OCI-LY7 (cell line): ENCODE results near the gene TAS2R39. TPM values are rescaled to one million over a fixed set of nuclear protein-coding genes. Genes with fewer than 3 reads are reported as not detected.

Experiments used
- BruUV-seq: library from RNA; stranded (reverse); fragments of 400-500 nt; replicated peaks from 2 replicates; lab custom pipeline; 2021; lab: Mats Ljungman, UMichigan
- CTCF ChIA-PET: fragments of 300-600 bp; sonication (Branson Sonifier 250); formaldehyde crosslinking; loops from one replicate; lab custom pipeline; 2022; ENCODE audit warnings: antibody characterized with exemption; ENCODE audit not compliant: unreplicated experiment; lab: Charles Lee
- POLR2A ChIA-PET: fragments of 300-600 bp; sonication (Branson Sonifier 250); formaldehyde crosslinking; loops from one replicate; lab custom pipeline; 2022; ENCODE audit warnings: antibody characterized with exemption; lab: Charles Lee
- DNase-seq: peaks from one replicate; pipeline ENCODE4 v3.0.0-alpha.2; 2015; ENCODE audit warnings: low spot score
- H2AFZ ChIP-seq: fragments of 200-600 bp; sonication (generic), shearing (Covaris generic); 2 replicates; pipeline ENCODE4 v1.6.1; 2014; ENCODE audit warnings: mild to moderate bottlenecking, antibody characterized with exemption, low read length, moderate library complexity
- H3K27ac ChIP-seq: fragments of 200-600 bp; sonication (generic); 2 replicates; pipeline ENCODE4 v1.5.1; 2014; ENCODE audit warnings: mixed run types, low read depth, mild to moderate bottlenecking, moderate library complexity, low read length, inconsistent platforms; ENCODE audit not compliant: poor library complexity, severe bottlenecking
- H3K36me3 ChIP-seq: fragments of 200-600 bp; sonication (generic); 2 replicates; pipeline ENCODE4 v1.6.1; 2014; ENCODE audit warnings: mild to moderate bottlenecking, antibody characterized with exemption, low read length, moderate library complexity, mixed read lengths; ENCODE audit not compliant: insufficient read depth
- H3K4me1 ChIP-seq: fragments of 200-600 bp; sonication (generic); 2 replicates; pipeline ENCODE4 v1.5.1; 2014; ENCODE audit warnings: mild to moderate bottlenecking, low read length; ENCODE audit not compliant: insufficient read depth, poor library complexity, severe bottlenecking
- H3K4me2 ChIP-seq: fragments of 200-600 bp; sonication (generic); 2 replicates; pipeline ENCODE4 v1.6.1; 2014; ENCODE audit warnings: mild to moderate bottlenecking, low read length
- H3K4me3 ChIP-seq: fragments of 200-600 bp; sonication (generic); 2 replicates; pipeline ENCODE4 v1.5.1; 2014; ENCODE audit warnings: mild to moderate bottlenecking, low read depth, low read length; ENCODE audit not compliant: poor library complexity, severe bottlenecking
- H3K79me2 ChIP-seq: fragments of 200-600 bp; sonication (generic); 2 replicates; pipeline ENCODE4 v1.6.1; 2016; ENCODE audit warnings: low read depth, mild to moderate bottlenecking, low read length, moderate library complexity, mixed read lengths; ENCODE audit not compliant: insufficient read depth
- H3K9me2 ChIP-seq: fragments of 200-600 bp; sonication (generic); 2 replicates; pipeline ENCODE4 v1.6.1; 2016; ENCODE audit warnings: mild to moderate bottlenecking, low read length, mixed read lengths; ENCODE audit not compliant: insufficient read depth
- H3K9me3 ChIP-seq: fragments of 200-600 bp; sonication (generic); 2 replicates; pipeline ENCODE4 v1.6.1; 2014; ENCODE audit warnings: mild to moderate bottlenecking, mixed run types, low read length, mixed read lengths
- H4K20me1 ChIP-seq: fragments of 200-600 bp; sonication (generic); 2 replicates; pipeline ENCODE4 v1.6.1; 2014; ENCODE audit warnings: mild to moderate bottlenecking, antibody characterized with exemption, low read length, moderate library complexity, mixed read lengths; ENCODE audit not compliant: insufficient read depth
- CTCF ChIP-seq: fragments of 200-600 bp; sonication (generic); conservative IDR thresholded peaks from 2 replicates; pipeline ENCODE4 v1.5.1; 2014; ENCODE audit warnings: mild to moderate bottlenecking, antibody characterized with exemption, low read length, moderate library complexity, mixed read lengths
- EZH2phosphoT487 ChIP-seq: fragments of 200-600 bp; sonication (generic); IDR thresholded peaks from 2 replicates; pipeline ENCODE4 v1.6.1; 2018; ENCODE audit warnings: low read depth, borderline replicate concordance, mild to moderate bottlenecking, mixed run types, antibody characterized with exemption, low read length, moderate library complexity, mixed read lengths
- intact Hi-C: fragments of 100-400 bp; cut with micrococcal nuclease; formaldehyde crosslinking; loops from one replicate; pipeline ENCODE4 v1.10.0; 2022; ENCODE audit not compliant: unreplicated experiment
- total RNA-seq, 2 experiments: library from RNA; depleted of rRNA in 1 of 2; stranded (reverse); fragments of >200 nt in 1 of 2; shearing (Covaris generic) in 1 of 2; gene quantifications; 2 replicates each; pipeline ENCODE4 v1.2.3, GENCODE V29; 2014 to 2022

TAS2R39 gene
- total RNA-seq, 2 experiments from 2014 or later = not detected

- H3K79me2 ChIP-seq = no peaks in the 10 kb centered on the region
- peaks cover 11% of the 10 kb centered on the region for H3K4me1 ChIP-seq
- intact Hi-C loops = no loop called here
- DNase-seq = no peak
- H3K4me3 ChIP-seq = no peak overlapping the region
- no peak overlapping the region for H3K27ac ChIP-seq
- no peaks in the 10 kb centered on the region for H3K9me3 ChIP-seq
- H2AFZ ChIP-seq = no peak overlapping the region
- no peaks in the 10 kb centered on the region for H3K9me2 ChIP-seq
- TF ChIP-seq CTCF (no peak), EZH2phosphoT487 (no peak)
- H3K36me3 ChIP-seq = no peaks in the 10 kb centered on the region
- BruUV-seq = no TSS peak
- ChIA-PET CTCF (no interaction called here), POLR2A (interaction anchor here (0.8 to 1.2 kb wide), 2 partner anchors 9 to 186 kb away, joined by 3 to 4 read pairs; no protein-coding TSS in a partner anchor)
- no peaks in the 10 kb centered on the region for H4K20me1 ChIP-seq
- no peak overlapping the region for H3K4me2 ChIP-seq
Measured at GRCh38 chr7:143202161-143202560, 18.9 kb downstream of the TAS2R39 start.

GRCh38 chr7:143203386-143203785 lies 20.2 kb downstream of the TAS2R39 start:
- H3K27ac ChIP-seq = no peak overlapping the region
- peaks cover 11% of the 10 kb centered on the region for H3K4me1 ChIP-seq
- ChIA-PET POLR2A (no interaction called here), CTCF (no interaction called here)
- H4K20me1 ChIP-seq = no peaks in the 10 kb centered on the region
- no TSS peak for BruUV-seq
- H3K4me2 ChIP-seq = no peak overlapping the region
- no peak for DNase-seq
- H3K36me3 ChIP-seq = no peaks in the 10 kb centered on the region
- no peaks in the 10 kb centered on the region for H3K79me2 ChIP-seq
- TF ChIP-seq EZH2phosphoT487 = no peak
- TF ChIP-seq CTCF = no peak
- H3K9me3 ChIP-seq = no peaks in the 10 kb centered on the region
- H3K9me2 ChIP-seq = no peaks in the 10 kb centered on the region
- no peak overlapping the region for H2AFZ ChIP-seq
- intact Hi-C loops = no loop called here
- H3K4me3 ChIP-seq = no peak overlapping the region

- DNase-seq = peak; percentile 60
- no peak for TF ChIP-seq EZH2phosphoT487
- TF ChIP-seq CTCF = no peak
- Histone ChIP-seq H3K36me3 (no peaks in the 10 kb centered on the region), H3K9me2 (no peaks in the 10 kb centered on the region), H3K9me3 (no peaks in the 10 kb centered on the region), H3K4me3 (peak overlapping the region; percentile 23), H3K4me2 (peak overlapping the region; percentile 49), H3K27ac (no peak overlapping the region), H4K20me1 (no peaks in the 10 kb centered on the region), H3K79me2 (no peaks in the 10 kb centered on the region), H3K4me1 (peaks cover 11% of the 10 kb centered on the region), H2AFZ (peak overlapping the region; percentile 61; the same call in 1 of the 2 replicates)
- intact Hi-C loops = no loop called here
- ChIA-PET POLR2A (interaction anchor here (1.0 to 1.2 kb wide), 2 partner anchors 189 to 190 kb away, joined by 3 read pairs; no protein-coding TSS in a partner anchor), CTCF (interaction anchor here (0.8 kb wide), 1 partner anchor 10 kb away, joined by 4 read pairs; no protein-coding TSS in a partner anchor)
- no TSS peak for BruUV-seq
Measured at GRCh38 chr7:143205560-143206293, 22.5 kb downstream of the TAS2R39 start.
